Kidney epithelial cell (primary cell): ENCODE data around the gene KIF6. TPM values are rescaled to one million over a fixed set of nuclear protein-coding genes. Genes with fewer than 3 reads are reported as not detected.

Experiments used
- DNase-seq: peaks from one replicate; pipeline ENCODE4 v3.0.0-alpha.2; 2010; ENCODE audit warnings: low read depth
- H3K27me3 ChIP-seq: 2 replicates; pipeline ENCODE4 v1.6.0; 2011; ENCODE audit warnings: low read length; ENCODE audit not compliant: control insufficient read depth, insufficient read depth
- H3K36me3 ChIP-seq: 2 replicates; pipeline ENCODE4 v1.5.1; 2011; ENCODE audit warnings: low read length; ENCODE audit not compliant: control insufficient read depth, insufficient read depth
- H3K4me3 ChIP-seq: 2 replicates; pipeline ENCODE4 v1.5.1; 2011; ENCODE audit warnings: low read depth, mild to moderate bottlenecking, control low read depth, low read length
- CTCF ChIP-seq: IDR thresholded peaks from 2 replicates; pipeline ENCODE4 v1.5.1; 2011; ENCODE audit warnings: mild to moderate bottlenecking, moderate library complexity, low read length, control low read depth, inconsistent platforms; ENCODE audit not compliant: insufficient read depth, poor library complexity, severe bottlenecking
- total RNA-seq: library from RNA; depleted of rRNA; stranded (reverse); fragments of >200 nt; gene quantifications from 2 replicates; pipeline ENCODE4 v1.2.3, GENCODE V29; 2015

Gene KIF6
- total RNA-seq, 1 donor from 2014 or later, result 0.33 TPM

DNA sequence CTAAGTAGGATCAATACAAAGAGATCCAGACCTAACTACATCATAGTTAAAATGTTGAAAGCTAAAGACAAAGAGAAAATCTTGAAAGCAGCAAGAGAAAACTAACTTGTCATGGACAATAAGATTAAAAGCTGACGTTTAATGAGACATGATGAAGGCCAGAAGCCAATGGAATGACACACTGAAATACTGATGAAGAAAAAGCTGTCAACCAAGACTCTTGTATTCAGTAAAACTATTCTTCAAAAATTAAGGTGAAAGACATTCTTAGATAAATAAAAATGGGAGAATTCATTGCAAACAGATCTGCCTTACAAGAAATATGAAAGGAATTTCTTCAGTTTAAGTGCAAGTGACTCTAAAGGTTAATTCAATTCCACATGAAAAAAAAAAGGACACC is 256.8 kb downstream of the KIF6 start:
- no peak for TF ChIP-seq CTCF
- no peaks in the 10 kb centered on the region for H3K27me3 ChIP-seq
- no peak overlapping the region for H3K4me3 ChIP-seq
- DNase-seq, result no peak
- H3K36me3 ChIP-seq, result no peaks in the 10 kb centered on the region

GRCh38 chr6:39466631-39467030 is 258.6 kb downstream of the KIF6 start:
- no peak for TF ChIP-seq CTCF
- H3K36me3 ChIP-seq, result no peaks in the 10 kb centered on the region
- no peak for DNase-seq
- H3K27me3 ChIP-seq, result no peaks in the 10 kb centered on the region
- H3K4me3 ChIP-seq, result no peak overlapping the region

- TF ChIP-seq CTCF, result no peak
- DNase-seq, result no peak
- Histone ChIP-seq H3K27me3 (no peaks in the 10 kb centered on the region), H3K4me3 (no peak overlapping the region), H3K36me3 (no peaks in the 10 kb centered on the region)
Observed at GRCh38 chr6:39465539-39465938, 259.7 kb downstream of the KIF6 start.

GRCh38 chr6:39464067-39464466 is 261.1 kb downstream of the KIF6 start:
- H3K27me3 ChIP-seq, result no peaks in the 10 kb centered on the region
- TF ChIP-seq CTCF, result no peak
- no peak for DNase-seq
- no peaks in the 10 kb centered on the region for H3K36me3 ChIP-seq
- no peak overlapping the region for H3K4me3 ChIP-seq

GRCh38 chr6:39453956-39454524 is 271.2 kb downstream of the KIF6 start:
- H3K4me3 ChIP-seq, result no peak overlapping the region
- no peak for TF ChIP-seq CTCF
- H3K27me3 ChIP-seq, result no peaks in the 10 kb centered on the region
- DNase-seq, result no peak
- no peaks in the 10 kb centered on the region for H3K36me3 ChIP-seq

DNA sequence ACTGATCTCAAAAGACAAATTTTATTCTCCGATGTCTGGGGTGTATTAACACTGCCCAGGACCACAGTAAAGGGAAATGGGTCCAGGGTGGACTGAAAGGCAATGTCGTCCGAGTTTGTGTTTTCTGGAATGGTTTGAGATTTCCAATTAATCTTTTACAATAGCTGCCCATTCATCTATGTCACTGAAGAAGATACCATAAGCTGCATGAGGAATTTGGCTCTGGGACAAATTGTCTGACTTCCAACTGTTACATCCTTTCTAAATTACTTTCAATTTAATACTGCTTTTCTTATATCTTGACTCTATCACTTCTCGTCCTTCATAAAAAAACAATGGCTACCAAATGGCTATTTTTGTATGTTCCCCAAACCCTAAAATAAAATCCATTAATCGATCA is 272.0 kb downstream of the KIF6 start:
- no peak for DNase-seq
- no peaks in the 10 kb centered on the region for H3K27me3 ChIP-seq

More for the DNA sequence above, 272.0 kb downstream of the KIF6 start:
- H3K36me3 ChIP-seq, result no peaks in the 10 kb centered on the region
- TF ChIP-seq CTCF, result no peak
- H3K4me3 ChIP-seq, result no peak overlapping the region
